K562 (cell line): Measurements from ENCODE around the gene FANCC. TPM values are rescaled to one million over a fixed set of nuclear protein-coding genes. Genes with fewer than 3 reads are reported as not detected.

Source experiments
- ARNT ChIP-seq, 2 experiments: fragments of 450-650 bp; IDR thresholded peaks; 2 replicates each; pipeline ENCODE4 v1.6.1; 2016; ENCODE audit warnings: mild to moderate bottlenecking in 1 of 2
- ZBTB40 ChIP-seq, 2 experiments: fragments of 450-650 bp in 1 of 2; sonication (generic) in 1 of 2; formaldehyde crosslinking in 1 of 2; IDR thresholded peaks; 2 replicates each; pipeline versions ENCODE4 v1.7.1 to v1.9.0; 2016 to 2022; ENCODE audit warnings: inconsistent platforms in 1 of 2, mild to moderate bottlenecking in 1 of 2, missing genetic modification reagents in 1 of 2
- polyA plus RNA-seq, 8 experiments: library from polyadenylated mRNA; depleted of rRNA in 4 of 8; stranded (reverse) in 5 of 8; unstranded in 3 of 8; fragments of >200 nt; fragmentation: Nextera tagmentation in 2 of 8; fragmentation: Illumina TruSeq in 1 of 8; extraction: Ambion mirVana in 2 of 8; extraction: Trizol in 1 of 8; gene quantifications; 2 replicates each; pipeline versions ENCODE4 v1.2.1 to v1.2.3, GENCODE V29; 2011 to 2014; ENCODE audit warnings: inconsistent platforms in 1 of 8, missing spikeins in 1 of 8
- total RNA-seq, 7 experiments: library from RNA; depleted of rRNA in 6 of 7; stranded (reverse); fragments of >200 nt in 6 of 7; fragmentation: Illumina TruSeq in 2 of 7; extraction: Trizol in 2 of 7; gene quantifications; 2 replicates each; pipeline versions ENCODE4 v1.2.1 to v1.2.3, GENCODE V29; 2011 to 2021; ENCODE audit warnings: low replicate concordance in 1 of 7

Gene FANCC
- total and polyA plus RNA-seq, 9 of the 15 experiments (the other 6 are each of a cell fraction or from before 2014, with no cell fraction given) = 4.6 to 18.4 (median 14.2) TPM

GRCh38 chr9:95317893-95318211 lies 343 bp upstream of the FANCC start (continued):
- TF ChIP-seq ZBTB40 (IDR thresholded peaks at IDR 0.05) (peak; percentile 41; the same call in 1 of the 2 replicates), ZBTB40 (CRISPR knock-in tag; IDR thresholded peaks at IDR 0.05) (no peak), ARNT (IDR thresholded peaks at IDR 0.05) (0 out of 4 replicates have a peak, but pooled peaks of 1 of the 2 experiments have one; percentile 34)
